GM23338 (cell line): ENCODE results near the gene UBE2E2. TPM values are rescaled to one million over a fixed set of nuclear protein-coding genes. Genes with fewer than 3 reads are reported as not detected.

Experiments used
- ATAC-seq: fragments of 200-7000 bp; cut with Tn5 transposase; 3 replicates; pipeline ENCODE4 v1.9.1; 2020
- DNase-seq: peaks from one replicate; pipeline ENCODE4 v3.0.0-alpha.2; 2015; ENCODE audit warnings: low spot score
- H2AFZ ChIP-seq: fragments of 200-600 bp; sonication (generic); 2 replicates; pipeline ENCODE4 v1.8.0; 2016; ENCODE audit warnings: antibody characterized with exemption, mild to moderate bottlenecking, moderate library complexity
- H3F3A ChIP-seq: fragments of 200-600 bp; sonication (generic); replicated peaks from 2 replicates; pipeline ENCODE4 v1.8.0; 2017; ENCODE audit warnings: antibody characterized with exemption, mixed run types, low read depth
- H3K27ac ChIP-seq: fragments of 200-600 bp; sonication (generic); 2 replicates; pipeline ENCODE4 v1.6.1; 2016; ENCODE audit warnings: low read depth
- H3K27me3 ChIP-seq: fragments of 200-600 bp; sonication (generic); 2 replicates; pipeline ENCODE4 v1.8.0; 2016; ENCODE audit warnings: mild to moderate bottlenecking, mixed run types, moderate library complexity; ENCODE audit not compliant: insufficient read depth
- H3K36me3 ChIP-seq: fragments of 200-600 bp; sonication (generic); 2 replicates; pipeline ENCODE4 v1.8.0; 2016; ENCODE audit warnings: mild to moderate bottlenecking; ENCODE audit not compliant: insufficient read depth
- H3K4me1 ChIP-seq: fragments of 200-600 bp; sonication (generic); 2 replicates; pipeline ENCODE4 v1.8.0; 2016; ENCODE audit warnings: mild to moderate bottlenecking, moderate library complexity; ENCODE audit not compliant: insufficient read depth
- H3K4me2 ChIP-seq: fragments of 200-600 bp; sonication (generic); 2 replicates; pipeline ENCODE4 v1.7.1; 2017; ENCODE audit warnings: mixed run types
- H3K4me3 ChIP-seq: fragments of 200-600 bp; sonication (generic); 2 replicates; pipeline ENCODE4 v1.6.1; 2016; ENCODE audit warnings: mixed run types
- H3K79me2 ChIP-seq: fragments of 200-600 bp; sonication (generic); replicated peaks from 2 replicates; pipeline ENCODE4 v1.8.0; 2017; ENCODE audit warnings: mild to moderate bottlenecking; ENCODE audit not compliant: insufficient read depth
- H3K9me2 ChIP-seq: fragments of 200-600 bp; sonication (generic); 2 replicates; pipeline ENCODE4 v1.8.0; 2017; ENCODE audit not compliant: insufficient read depth
- H4K20me1 ChIP-seq: fragments of 200-600 bp; sonication (generic); replicated peaks from 2 replicates; pipeline ENCODE4 v1.8.0; 2017; ENCODE audit warnings: mild to moderate bottlenecking; ENCODE audit not compliant: insufficient read depth
- H3K27ac Mint-ChIP-seq: 2 replicates; pipeline ENCODE4 v1.8.0; 2020; ENCODE audit warnings: inconsistent platforms, mild to moderate bottlenecking, moderate library complexity, mixed read lengths
- H3K27me3 Mint-ChIP-seq: 3 replicates; pipeline ENCODE4 v1.8.0; 2022; ENCODE audit warnings: low read depth, mild to moderate bottlenecking, moderate library complexity, mixed read lengths, inconsistent platforms; ENCODE audit not compliant: insufficient read depth, poor library complexity
- H3K36me3 Mint-ChIP-seq: 3 replicates; pipeline ENCODE4 v1.8.0; 2021; ENCODE audit warnings: low read depth, mild to moderate bottlenecking, inconsistent platforms, moderate library complexity, mixed read lengths
- H3K4me1 Mint-ChIP-seq: 3 replicates; pipeline ENCODE4 v1.8.0; 2020; ENCODE audit warnings: mild to moderate bottlenecking, inconsistent platforms, mixed read lengths
- H3K4me3 Mint-ChIP-seq: 3 replicates; pipeline ENCODE4 v1.8.0; 2021; ENCODE audit warnings: moderate library complexity, mild to moderate bottlenecking, inconsistent platforms, mixed read lengths
- H3K9me3 Mint-ChIP-seq: 3 replicates; pipeline ENCODE4 v1.8.0; 2020; ENCODE audit warnings: moderate library complexity, mild to moderate bottlenecking, inconsistent platforms, mixed read lengths
- CREB1 ChIP-seq: fragments of 250-450 bp; sonication (Bioruptor Pico); IDR thresholded peaks from 2 replicates; pipeline ENCODE4 v1.5.0; 2020; ENCODE audit warnings: low read depth, mild to moderate bottlenecking, moderate library complexity
- CTCF ChIP-seq, 2 experiments: fragments of 200-600 bp in 1 of 2; sonication (generic) in 1 of 2; conservative IDR thresholded peaks; 2 replicates each; pipeline versions ENCODE4 v1.5.1 to v1.6.1; 2016 to 2017; ENCODE audit warnings: antibody characterized with exemption in 2 of 2, low read depth in 2 of 2, mild to moderate bottlenecking in 2 of 2, moderate library complexity in 1 of 2
- ETS1 ChIP-seq: IDR thresholded peaks from 2 replicates; pipeline ENCODE4 v1.6.1; 2016; ENCODE audit warnings: antibody characterized with exemption
- EZH2 ChIP-seq: fragments of 200-600 bp; sonication (generic); IDR thresholded peaks from one replicate; pipeline ENCODE4 v1.8.0; 2017; ENCODE audit warnings: antibody characterized with exemption, mild to moderate bottlenecking, low read depth; ENCODE audit not compliant: unreplicated experiment
- EZH2phosphoT487 ChIP-seq: fragments of 200-600 bp; sonication (generic); IDR thresholded peaks from one replicate; pipeline ENCODE4 v1.8.1; 2018; ENCODE audit warnings: antibody characterized with exemption; ENCODE audit not compliant: unreplicated experiment
- JUNB ChIP-seq: IDR thresholded peaks from one replicate; pipeline ENCODE4 v1.6.1; 2016; ENCODE audit warnings: antibody characterized with exemption; ENCODE audit not compliant: unreplicated experiment
- NANOG ChIP-seq: IDR thresholded peaks from 2 replicates; pipeline ENCODE4 v1.6.1; 2016; ENCODE audit warnings: antibody characterized with exemption, borderline replicate concordance
- POLR2AphosphoS5 ChIP-seq: IDR thresholded peaks from 2 replicates; pipeline ENCODE4 v1.6.1; 2016; ENCODE audit warnings: antibody characterized with exemption, low read depth
- REST ChIP-seq: IDR thresholded peaks from one replicate; pipeline ENCODE4 v1.6.1; 2018; ENCODE audit warnings: antibody characterized with exemption; ENCODE audit not compliant: unreplicated experiment
- STAT1 ChIP-seq: IDR thresholded peaks from one replicate; pipeline ENCODE4 v1.6.1; 2016; ENCODE audit warnings: antibody characterized with exemption; ENCODE audit not compliant: unreplicated experiment
- ZNF114 ChIP-seq: fragments of 250-450 bp; sonication (Bioruptor Pico); IDR thresholded peaks from 2 replicates; pipeline ENCODE4 v1.5.0; 2020; ENCODE audit warnings: mild to moderate bottlenecking, moderate library complexity
- ZNF331 ChIP-seq: fragments of 250-450 bp; sonication (Bioruptor Pico); IDR thresholded peaks from 2 replicates; pipeline ENCODE4 v1.5.0; 2020; ENCODE audit warnings: low read depth, mild to moderate bottlenecking, moderate library complexity
- ZNF462 ChIP-seq: fragments of 250-450 bp; sonication (Bioruptor Pico); IDR thresholded peaks from 2 replicates; pipeline ENCODE4 v1.5.0; 2020; ENCODE audit warnings: mild to moderate bottlenecking, moderate library complexity
- polyA plus RNA-seq: library from polyadenylated mRNA; unstranded; fragments of >200 nt; fragmentation: Nextera tagmentation; extraction: Ambion mirVana; gene quantifications from 2 replicates; pipeline ENCODE4 v1.2.1, GENCODE V29; 2016
- total RNA-seq: library from RNA; depleted of rRNA; stranded (reverse); fragments of >200 nt; shearing (Covaris generic); gene quantifications from 2 replicates; pipeline ENCODE4 v1.2.3, GENCODE V29; 2014

The UBE2E2 gene
- total and polyA plus RNA-seq, 2 experiments from 2014 or later, result 86.9 to 169 TPM

- Mint-ChIP-seq H3K36me3 (no peaks in the 10 kb centered on the region), H3K4me3 (no peak overlapping the region), H3K4me1 (peaks cover 5% of the 10 kb centered on the region), H3K9me3 (no peaks in the 10 kb centered on the region), H3K27me3 (no peaks in the 10 kb centered on the region), H3K27ac (no peak overlapping the region)
- H2AFZ ChIP-seq, result 0 out of 2 replicates have a peak overlapping the region, but pooled peaks have one; percentile 11
- H3K4me3 ChIP-seq, result no peak overlapping the region
- no peaks in the 10 kb centered on the region for H3K9me2 ChIP-seq
- H3K27me3 ChIP-seq, result no peaks in the 10 kb centered on the region
- ATAC-seq, result no peak
- no peak for DNase-seq
- no peaks in the 10 kb centered on the region for H4K20me1 ChIP-seq
- no peaks in the 10 kb centered on the region for H3K79me2 ChIP-seq
- no peaks in the 10 kb centered on the region for H3F3A ChIP-seq
- no peaks in the 10 kb centered on the region for H3K36me3 ChIP-seq
- TF ChIP-seq EZH2phosphoT487, result no peak
- no peak for TF ChIP-seq REST
- no peak for TF ChIP-seq NANOG
- TF ChIP-seq ZNF331, result no peak
- no peak for TF ChIP-seq STAT1
- TF ChIP-seq ZNF114 (CRISPR knock-in tag), result no peak
- TF ChIP-seq CREB1 (CRISPR knock-in tag), result no peak
- TF ChIP-seq CTCF (conservative IDR thresholded peaks at IDR 0.05; ENCODE audit: low read depth in 2 of 2), result no peak
- TF ChIP-seq JUNB, result no peak
- no peak for TF ChIP-seq EZH2
- no peak for TF ChIP-seq POLR2AphosphoS5
- no peak for TF ChIP-seq ZNF462
- TF ChIP-seq ETS1, result no peak
- H3K4me2 ChIP-seq, result no peak overlapping the region
- H3K4me1 ChIP-seq, result peaks cover 8% of the 10 kb centered on the region
- H3K27ac ChIP-seq, result no peak overlapping the region
These were observed 10.3 kb upstream of the UBE2E2 start for GRCh38 chr3:23192816-23193215.
